ENCODE results near the gene ZNF587B.
A peak's percentile ranks its signal among the peaks of the same experiment; 100 is the strongest.
"Not testable (repeated sequence)": the region's sequence is repeated elsewhere in the genome, so short reads cannot be mapped to it uniquely, and the experiment has no call there.

The ZNF587B gene

DNA sequence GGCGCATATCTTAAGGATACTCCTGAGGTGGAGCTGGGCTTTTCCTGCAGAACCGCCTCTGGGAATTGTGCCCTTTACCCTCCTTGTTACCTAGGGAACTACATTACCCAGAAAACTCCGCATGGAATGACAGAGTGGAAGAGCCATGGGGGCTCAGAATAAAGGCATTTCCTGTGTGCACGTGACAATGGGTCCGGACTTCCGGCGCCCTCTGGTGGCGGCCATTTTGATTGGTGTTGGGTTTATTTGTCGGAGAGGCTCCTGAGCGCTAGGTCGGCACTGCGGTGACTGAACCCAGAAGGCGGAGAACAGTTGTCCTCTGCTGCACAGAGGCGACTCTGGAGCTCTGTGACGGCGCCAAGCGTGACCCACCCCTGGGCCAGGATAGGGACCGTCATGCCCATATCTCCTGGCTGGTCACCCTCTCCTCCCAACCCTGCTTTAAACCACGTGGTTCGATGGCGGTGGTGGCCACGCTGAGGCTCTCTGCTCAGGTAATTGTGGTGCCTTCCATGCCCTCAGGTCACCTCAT is at the start of gene ZNF587B:
TSS of gene ZNF587B (plus strand) at position 229 of the 532 bp plus-strand sequence. CDS start at position 459, 230 bp downstream.
- DNase-seq = no peak

DNA sequence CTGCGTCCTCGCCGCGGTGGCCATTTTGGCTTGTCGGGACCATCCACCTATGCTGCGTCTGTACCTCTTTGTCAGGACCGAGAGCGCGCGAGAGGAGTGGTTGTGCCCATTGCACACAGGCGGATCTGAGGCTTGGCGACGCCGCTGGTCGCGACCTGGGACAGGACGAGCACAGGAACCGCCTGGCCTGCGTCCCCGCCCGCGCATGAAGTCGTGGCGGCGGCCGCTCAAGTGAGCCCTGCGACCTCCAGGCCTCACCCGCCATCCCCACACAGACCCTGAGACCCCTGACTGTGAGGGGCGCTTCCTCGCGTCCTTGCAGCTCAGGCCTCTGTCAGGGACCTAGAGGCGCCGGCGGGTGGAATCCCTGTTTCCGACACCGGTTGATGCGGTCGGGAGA is 43.8 kb upstream of the ZNF587B start:
- DNase-seq = no peak

DNA sequence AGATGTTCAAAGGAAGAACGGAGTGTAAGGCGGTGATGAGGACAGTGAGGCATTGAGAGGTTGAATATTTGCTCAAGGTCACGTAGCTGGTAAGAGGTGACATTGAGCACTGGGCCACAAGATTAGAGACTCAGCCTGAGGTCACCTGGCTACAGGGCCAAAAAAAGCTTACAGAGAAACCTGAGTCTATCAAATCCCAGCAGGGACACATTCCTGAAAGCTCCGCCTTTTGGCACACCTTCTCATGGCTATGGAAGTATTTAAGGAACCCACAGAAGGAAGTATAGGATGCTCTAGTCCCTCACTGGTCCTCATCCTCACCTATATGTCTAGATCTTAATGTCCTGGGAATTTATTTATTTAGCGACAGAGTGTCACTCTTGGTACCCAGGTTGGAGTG is 43.2 kb upstream of the ZNF587B start:
- DNase-seq = no peak

DNA sequence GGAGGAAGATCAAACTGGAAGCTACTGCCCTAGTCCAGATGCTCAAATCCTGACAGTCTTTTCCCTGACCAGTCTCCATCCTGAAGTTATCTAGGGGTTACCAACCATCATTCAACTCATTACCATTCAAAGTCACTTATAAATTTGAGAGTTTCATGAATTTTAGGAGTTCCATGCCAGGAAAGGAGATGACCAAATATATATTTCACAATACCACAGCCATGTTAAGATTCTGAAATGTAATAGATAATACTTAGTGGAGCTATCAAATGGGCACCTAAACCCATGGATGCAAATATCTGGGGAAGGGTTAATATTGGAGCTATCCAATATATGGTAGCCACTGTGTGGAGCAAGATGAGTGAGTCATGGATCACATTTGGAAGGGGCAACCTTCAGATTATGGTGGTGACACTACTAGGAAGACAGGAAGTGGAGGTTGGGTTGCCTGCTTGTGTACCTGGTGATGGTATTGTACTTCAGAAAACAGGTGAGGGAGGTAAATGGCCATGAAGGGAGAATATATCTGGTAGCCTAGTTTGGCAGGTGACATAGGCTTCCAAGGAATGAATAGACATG is 41.9 kb upstream of the ZNF587B start:
- DNase-seq = no peak

DNA sequence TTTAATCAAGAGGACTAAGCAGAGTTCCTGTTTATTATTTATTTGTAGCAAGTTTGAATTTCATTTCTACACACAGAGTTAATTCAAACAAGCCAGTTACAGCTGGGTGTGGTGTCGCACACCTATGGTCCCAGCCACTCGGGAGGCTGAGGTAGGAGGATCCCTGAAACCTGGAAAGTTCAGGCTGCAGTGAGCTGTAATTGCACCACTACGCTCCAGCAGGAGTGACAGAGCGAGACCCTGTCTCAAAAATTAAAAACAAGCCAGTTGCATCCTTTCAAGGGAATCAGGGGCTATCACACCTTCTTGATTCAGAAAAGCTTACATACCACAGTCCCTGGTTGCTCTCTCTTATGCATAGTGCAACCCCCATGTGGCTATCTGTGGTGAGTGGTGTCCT is 40.8 kb upstream of the ZNF587B start:
- DNase-seq = no peak

DNA sequence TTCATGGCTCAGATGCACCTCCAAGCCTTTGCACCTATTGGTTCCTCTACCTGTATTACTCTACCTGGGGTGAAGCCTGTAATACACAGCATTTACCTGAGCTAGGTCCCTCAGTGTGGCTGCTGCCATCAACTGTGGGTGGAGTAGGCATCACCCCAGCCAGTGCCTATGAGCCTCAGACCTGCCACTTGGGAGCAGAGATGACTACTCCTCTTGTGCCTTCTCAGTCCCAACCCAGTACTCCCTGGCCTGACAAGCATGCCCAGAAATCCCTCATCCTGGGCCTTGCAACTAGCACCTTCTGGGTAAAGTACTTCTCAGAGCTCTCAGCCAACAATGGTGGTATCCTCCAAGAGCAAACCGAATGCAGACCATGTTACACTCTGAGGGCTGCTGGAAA is 33.5 kb upstream of the ZNF587B start:
- DNase-seq = not testable (repeated sequence)

DNA sequence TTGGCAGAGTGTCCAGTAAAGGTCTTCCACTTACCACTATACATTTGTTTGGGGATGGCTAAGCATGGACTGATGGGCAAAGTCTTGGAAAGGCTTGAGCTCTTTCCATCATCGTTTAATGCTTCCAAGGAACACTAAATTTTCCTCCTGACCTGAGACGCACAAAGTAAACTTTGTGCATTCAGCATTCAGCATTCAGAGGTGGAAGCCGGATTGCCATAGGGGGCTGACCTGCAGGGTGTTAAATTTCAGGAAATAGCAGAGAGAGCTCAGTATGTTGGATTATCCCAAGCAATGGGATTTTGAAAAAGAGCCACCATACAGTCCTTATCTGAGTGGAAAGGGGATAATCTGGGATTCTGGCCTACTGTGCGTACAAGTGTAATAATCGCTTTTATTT is 29.4 kb upstream of the ZNF587B start:
- DNase-seq = no peak

DNA sequence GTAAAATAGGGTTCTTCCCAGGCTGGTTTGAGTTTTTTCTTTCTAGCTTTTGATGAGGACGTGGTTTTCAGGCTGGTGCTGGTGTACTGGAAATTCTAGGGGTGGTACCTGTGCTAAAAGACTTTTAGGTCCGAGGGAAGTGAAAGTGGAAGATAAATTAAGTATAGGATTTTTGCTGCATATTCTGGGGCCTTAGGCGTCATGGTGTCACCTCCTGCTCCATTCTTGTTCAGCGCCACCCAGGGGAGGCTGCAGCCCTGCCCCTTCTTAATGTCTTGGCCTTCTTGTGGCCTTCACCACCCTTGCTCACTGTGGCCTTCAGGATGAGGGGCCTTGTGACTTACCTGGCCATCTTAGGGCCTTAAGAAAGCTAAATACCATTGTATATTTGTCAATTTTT is 27.8 kb upstream of the ZNF587B start:
- DNase-seq = no peak

DNA sequence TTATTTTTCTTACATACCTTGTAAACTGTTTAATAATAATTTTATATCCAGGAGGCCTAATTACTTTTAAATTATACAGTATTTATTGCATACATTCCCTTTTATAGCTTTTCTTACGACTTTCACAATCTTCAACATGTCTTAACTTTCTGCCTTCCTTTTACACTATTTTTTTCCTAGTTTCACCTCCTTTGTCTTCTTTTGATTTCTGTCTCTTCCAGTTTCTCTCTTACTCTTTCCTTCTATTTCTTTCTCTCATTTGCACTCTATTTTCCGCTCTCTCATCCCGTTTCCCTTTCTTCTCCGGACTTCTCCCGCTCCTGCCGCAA is 26.9 kb upstream of the ZNF587B start:
- DNase-seq = no peak

DNA sequence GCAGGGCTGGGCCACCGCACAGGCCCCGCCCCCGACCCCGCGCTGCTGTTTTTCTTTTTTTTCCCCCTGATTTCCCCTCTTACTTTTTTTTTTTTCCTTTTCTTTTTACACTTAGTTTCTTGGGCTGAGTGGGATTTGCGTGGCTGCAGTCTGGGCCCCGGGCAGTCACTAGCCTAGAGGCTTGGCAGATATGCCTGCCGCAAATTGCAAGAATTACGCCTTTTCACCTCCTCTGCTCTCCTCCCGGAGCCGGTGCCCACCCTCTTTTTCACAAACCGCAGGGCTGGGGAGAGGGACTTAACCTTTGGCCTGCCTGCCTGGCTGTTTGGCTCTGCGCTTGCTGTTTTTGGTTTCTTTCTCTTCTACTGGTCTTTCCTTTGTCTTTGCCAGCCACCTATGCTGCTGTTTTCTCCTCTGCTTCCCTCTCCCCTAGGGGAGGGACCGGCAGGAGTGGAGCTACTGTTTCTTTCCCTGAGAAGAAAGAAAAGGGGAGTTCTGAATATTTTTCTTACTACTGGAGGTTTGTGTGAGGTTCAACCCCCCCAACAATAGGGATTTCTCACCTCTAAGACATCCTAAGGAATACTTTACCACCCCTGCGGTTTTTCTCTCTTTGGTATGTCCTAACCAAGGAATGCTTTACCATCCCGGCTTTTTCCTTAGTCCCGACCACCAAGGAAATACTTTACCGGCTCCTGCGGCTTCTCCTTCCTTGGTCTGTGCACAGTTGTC is 26.3 kb upstream of the ZNF587B start:
- no peak for DNase-seq

DNA sequence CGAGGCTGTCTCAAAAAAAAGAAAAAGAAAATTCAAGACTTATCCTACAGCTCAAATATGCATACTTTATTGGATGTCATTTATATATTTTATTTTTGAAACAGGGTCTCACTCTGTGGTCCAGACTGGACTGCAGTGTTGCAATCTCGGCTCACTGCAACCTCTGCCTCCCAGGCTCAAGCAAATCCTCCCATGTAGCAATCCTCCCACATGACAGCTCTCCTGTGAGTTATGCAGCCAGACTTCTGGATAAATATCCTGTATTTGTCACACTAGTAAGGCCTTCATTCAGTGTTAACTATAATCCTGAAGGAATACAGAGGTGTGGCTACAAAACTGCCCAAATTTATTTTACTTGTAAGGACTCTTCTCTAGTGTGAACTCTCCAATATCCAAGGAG is 22.6 kb upstream of the ZNF587B start:
- no peak for DNase-seq

DNA sequence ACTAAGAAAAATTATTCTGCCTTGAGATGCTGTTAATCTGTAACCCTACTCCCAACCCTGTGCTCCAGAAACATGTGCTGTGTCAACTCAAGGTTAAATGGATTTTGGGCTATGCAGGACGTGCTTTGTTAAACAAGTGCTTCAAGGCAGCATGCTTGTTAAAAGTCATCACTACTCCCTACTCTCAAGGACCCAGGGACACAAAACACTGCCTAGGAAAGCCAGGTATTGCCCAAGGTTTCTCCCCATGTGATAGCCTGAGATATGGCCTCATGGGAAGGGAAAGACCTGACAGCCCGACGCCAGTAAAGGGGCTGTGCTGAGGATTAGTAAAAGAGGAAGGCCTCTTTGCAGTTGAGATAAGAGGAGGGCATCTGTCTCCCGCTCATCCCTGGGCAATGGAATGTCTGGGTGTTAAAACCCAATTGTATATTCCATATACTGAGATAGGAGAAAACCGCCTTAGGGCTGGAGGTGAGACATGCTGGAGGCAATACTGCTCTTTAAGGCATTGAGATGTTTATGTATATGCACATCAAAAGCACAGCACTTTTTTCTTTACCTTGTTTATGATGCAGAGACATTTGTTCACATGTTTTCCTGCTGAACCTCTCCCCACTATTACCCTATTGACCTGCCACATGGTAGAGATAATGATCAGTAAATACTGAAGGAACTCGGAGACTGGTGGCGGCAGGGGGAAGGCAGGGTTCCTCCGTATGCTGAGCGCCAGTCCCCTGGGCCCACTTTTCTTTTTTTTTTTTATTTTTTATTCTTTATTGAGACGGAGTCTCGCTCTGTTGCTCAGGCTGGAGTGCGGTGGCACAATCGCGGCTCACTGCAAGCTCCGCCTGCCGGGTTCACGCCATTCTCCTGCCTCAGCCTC is 19.4 kb upstream of the ZNF587B start:
- DNase-seq = not testable (repeated sequence)

DNA sequence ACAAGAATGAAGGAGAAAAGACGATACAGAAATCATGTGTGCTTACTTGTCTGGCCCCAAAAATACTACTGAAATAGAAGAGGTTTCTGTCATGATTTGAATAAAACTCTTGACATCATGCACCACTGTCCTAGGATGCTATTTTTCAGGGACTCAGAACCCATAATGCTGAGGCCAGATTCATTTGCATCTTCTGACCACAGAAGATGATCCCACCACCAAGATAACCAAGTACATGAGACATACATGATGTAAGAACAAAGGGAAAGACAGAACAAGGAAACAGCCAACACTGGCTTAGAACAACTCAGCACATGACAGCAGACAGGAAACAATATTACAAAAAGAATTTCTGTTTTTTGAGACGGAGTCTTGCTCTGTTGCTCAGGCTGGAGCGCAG is 17.9 kb upstream of the ZNF587B start:
- DNase-seq = no peak

DNA sequence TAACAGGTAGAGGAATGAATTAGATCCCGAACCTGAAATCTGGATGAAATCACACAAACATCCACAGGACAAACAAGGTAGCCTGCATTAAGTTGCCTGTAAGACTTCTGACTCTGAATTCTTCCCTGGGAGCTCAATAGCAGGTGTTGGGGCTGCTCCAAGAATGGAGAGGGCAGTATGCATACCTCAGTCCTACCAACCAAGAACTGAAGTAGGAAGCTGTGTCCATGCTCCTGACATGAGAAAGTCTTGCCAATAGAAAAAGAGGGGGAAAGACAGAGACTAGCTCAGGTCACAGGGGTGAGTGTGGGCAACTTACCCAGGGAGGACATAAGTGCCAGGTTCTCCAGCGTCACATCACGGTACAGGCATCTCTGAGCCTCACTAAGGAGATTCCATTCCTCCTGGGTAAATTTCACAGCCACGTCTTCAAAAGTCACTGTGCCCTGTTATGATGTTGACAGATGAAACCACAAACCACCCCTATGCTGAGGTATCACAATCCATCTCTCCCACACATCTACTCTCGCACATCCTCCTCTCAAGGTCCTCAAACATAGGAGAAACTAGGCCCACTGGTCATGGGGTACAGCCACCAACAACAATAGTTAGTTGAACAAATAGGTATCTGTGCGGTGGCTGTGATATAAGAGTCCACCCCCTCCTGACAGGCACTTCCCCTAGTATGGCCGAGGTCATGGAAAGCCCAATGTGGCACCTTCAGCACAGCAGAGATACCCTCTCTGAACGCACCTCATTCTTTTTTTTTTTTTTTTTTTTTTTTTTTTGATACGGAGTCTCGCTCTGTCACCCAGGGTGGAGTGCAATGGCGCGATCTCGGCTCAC is 16.9 kb upstream of the ZNF587B start:
- not testable (repeated sequence) for DNase-seq

DNA sequence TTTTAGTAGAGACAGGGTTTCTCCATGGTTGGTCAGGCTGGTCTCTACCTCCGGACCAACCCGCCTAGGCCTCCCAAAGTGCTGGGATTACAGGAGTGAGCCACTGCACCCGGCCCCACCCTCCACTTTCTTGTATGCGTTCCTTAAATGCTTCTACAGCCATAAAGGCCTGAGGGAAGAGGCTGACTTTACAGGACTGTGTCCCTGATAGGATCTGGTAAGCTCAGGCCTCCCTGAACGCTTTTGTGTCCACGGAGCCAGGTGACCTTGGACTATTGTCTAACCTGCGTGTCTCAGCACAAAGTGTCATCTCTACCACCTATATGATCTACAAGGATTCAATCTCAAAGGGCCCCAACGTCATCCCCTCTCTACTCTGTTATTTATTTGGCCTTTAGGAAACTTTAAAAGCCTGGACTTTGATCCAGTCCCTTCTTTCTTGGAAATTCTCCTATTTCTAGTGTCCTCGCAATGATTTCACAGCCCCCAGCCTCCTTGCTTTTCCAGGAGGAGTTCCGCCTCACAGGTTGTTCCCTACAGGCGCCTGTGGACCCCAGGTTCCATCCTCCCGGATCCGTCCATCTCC is 16.1 kb upstream of the ZNF587B start:
- no peak for DNase-seq

DNA sequence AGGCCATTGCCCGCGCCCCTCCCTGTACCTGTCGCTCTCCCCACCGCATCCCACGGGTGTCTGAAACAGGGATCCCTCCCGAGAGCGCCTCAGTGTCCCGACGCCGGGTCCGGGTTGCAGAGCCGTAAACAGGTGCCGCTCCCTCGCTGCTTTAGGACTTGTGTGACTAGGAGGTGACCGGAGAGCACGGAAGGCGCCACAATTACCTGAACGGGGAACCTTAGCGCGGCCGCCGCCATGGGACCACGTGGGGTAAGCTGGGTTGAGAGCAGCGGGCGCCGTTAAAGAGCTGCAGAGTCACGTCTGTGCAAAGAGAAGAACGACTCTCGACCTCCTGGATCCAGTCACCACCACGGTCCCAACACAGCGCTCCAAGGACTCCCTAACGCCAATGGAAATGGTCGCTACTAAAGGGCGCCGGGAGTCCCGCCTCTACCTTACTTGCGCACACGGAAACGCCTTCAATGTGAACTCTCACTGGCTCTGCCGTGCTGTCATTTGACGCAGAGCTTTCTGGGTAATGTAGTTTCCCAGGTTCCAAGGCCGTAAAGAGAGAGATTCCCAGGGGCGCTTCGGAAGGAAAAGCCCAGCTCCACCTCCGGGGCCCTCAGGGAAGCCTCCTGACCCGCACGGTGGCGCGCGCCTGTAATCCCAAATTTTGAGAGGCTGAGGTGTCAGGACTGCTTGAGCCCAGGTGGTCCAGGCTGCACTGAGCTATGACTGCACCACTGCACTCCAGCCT is 15.4 kb upstream of the ZNF587B start, which contains the start of gene ZNF552:
TSS of gene ZNF552 (minus strand) at position 409 of the 742 bp plus-strand sequence. CDS start at position 239, 170 bp downstream.
- peak; percentile 86 for DNase-seq

DNA sequence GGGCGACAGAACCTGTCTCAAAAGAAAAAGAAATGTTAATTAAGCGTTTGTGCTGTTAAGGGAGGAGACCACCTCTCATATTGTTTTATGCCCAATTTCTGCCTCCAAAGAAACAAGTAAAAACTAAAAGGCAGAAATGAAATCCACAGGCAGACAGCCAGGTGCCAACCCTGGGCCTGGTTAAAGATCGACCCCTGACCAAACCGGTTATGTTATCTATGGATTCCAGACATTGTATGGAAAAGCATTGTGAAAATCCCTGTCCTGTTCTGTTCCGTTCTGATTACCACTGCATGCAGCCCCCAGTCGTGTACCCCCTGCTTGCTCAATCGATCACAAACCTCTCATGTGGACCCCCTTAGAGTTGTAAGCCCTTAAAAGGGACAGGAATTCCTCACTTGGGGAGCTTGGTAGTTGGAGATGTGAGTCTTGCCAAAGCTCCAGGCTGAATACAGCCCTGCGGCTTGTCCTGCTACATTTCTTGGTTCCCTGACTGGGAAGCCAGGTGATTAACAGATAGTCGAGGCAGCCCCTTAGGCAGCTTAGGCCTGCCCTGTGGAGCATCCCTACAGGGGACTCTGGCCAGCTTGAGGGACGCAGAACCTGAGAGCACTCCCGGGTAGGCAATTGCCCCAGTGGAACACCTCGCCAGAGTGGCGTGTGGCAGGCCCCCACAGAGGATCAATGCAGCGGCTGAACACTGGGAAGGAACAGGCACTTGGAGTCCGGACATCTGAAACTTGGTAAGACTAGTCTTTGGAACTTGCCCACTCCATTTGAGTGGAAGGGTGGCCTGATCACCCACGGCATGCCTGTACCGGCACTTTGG is 14.6 kb upstream of the ZNF587B start:
- no peak for DNase-seq

DNA sequence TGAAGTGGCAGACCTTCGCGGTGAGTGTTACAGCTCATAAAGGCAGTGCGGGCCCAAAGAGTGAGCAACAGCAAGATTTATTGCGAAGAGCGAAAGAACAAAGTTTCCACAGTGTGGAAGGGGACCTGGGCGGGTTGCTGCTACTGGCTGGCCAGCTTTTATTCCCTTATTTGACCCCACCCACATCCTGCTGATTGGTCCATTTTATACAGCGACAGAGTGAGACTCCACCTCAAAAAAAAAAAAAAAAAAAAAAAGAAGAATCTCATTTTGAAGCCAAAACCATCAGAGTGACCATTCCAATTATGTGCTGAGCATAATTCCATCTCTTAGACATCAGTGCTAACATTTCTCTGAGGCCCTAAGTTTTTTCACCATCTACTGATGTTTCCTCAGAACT is 13.4 kb upstream of the ZNF587B start:
- no peak for DNase-seq

DNA sequence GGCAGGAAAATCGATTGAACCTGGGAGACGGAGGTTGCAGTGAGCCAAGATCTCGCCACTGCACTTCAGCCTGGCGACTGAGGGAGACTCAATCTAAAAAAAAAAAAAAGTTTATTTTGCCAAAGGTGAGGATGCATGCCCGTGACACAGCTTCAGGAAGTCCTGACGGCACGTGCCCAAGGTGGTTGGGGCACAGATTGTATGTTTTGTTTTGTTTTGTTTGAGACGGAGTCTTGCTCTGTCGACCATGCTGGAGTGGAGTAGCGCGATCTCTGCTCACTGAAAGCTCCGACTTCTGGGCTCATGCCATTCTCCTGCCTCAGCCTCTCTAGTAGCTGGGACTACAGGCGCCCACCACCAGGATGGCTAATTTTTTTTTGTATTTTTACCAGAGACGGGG is 12.1 kb upstream of the ZNF587B start:
- DNase-seq = no peak

DNA sequence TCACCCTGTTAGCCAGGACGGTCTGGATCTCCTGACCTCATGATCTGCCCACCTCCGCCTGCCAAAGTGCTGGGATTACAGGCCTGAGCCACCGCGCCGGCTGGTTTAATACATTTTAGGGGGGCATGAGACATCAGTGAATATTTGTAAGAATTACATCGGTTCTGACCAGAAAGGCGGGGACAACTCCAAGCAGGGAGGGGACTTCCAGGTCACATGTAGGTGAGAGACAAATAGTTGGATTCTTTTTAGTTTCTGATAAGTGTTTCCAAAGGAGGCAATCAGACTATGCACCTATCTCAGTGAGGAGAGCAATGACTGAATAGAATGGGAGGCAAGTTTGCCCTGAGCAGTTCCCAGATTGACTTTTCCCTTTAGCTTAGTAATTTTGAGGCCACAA is 11.7 kb upstream of the ZNF587B start:
- DNase-seq = no peak

Data from NCI-H510A (cell line).